Smooth muscle cell of the coronary artery (primary cell): ENCODE data around the gene PRR5L. TPM values are rescaled to one million over a fixed set of nuclear protein-coding genes. Genes with fewer than 3 reads are reported as not detected.

Experiments
- total RNA-seq: library from RNA; depleted of rRNA; stranded (reverse); fragments of >200 nt; gene quantifications from 2 replicates; pipeline ENCODE4 v1.2.3, GENCODE V29; 2014; ENCODE audit warnings: low replicate concordance

The PRR5L gene, protein sequence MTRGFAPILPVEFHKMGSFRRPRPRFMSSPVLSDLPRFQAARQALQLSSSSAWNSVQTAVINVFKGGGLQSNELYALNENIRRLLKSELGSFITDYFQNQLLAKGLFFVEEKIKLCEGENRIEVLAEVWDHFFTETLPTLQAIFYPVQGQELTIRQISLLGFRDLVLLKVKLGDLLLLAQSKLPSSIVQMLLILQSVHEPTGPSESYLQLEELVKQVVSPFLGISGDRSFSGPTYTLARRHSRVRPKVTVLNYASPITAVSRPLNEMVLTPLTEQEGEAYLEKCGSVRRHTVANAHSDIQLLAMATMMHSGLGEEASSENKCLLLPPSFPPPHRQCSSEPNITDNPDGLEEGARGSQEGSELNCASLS
- 6.3 and 43.7 TPM in 2 replicates for total RNA-seq

GRCh38 chr11:36295926-36296325 lies at the start of gene PRR5L:
PRR5L (plus strand) TSS chr11:36296288; CDS start chr11:36401122, 104,834 bp downstream.

GRCh38 chr11:36289226-36289852 lies 6.7 kb upstream of the PRR5L start, which contains the start of gene COMMD9:
COMMD9 (minus strand) TSS chr11:36289424; CDS start chr11:36289412, 12 bp downstream.

DNA sequence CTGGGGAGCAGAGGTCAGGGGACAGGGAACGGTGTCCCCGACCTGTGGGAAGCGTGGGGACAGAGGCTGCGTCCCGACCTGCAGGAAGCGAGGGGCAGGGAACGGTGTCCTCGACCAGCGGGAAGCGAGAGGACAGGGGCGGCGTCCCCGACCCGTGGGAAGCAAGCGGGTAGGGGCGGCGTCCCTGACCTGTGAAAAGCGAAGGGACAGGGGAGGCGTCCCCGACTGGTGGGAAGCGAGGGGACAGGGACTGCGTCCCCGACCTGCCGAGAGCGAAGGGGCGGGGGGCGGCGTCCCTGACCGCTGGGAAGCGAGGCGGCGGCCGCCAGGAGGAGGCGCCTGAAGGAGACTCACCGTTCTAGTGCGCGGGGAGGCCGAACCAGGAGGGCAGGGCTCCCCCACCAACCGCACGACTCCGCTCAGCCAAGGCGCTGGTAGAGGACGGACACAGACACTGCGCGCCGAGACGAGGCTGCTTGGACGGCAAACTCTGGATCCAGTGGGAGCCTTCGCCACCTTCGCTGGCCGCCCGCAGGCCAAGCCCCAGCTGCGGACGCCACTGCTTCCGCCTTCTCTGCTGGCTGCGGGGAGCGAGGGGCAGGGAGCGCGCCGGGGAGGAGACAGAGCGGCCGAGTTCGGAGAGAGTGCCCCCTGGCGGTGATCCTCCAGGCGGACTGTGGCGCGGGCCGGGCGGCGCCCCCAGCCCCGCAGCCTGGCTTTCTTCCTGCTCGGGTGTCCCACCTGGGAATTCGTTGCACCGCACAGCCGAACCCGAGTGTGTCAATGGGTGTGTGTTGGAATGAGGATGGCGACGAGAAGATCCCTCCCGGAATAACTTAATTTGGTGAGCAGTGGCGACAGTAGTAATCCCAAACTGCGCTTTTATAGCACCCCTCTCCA lies 213.9 kb downstream of the PRR5L start, which contains the start of gene TRAF6:
Gene TRAF6, minus strand, starts transcription at position 579 of the 900 bp plus-strand sequence. CDS start 8,757 bp downstream, outside the sequence.

Other genes starting within 250 kb of the PRR5L start
- 22.1 and 27.2 TPM in 2 replicates for gene COMMD9, start 6.9 kb upstream of the PRR5L start, total RNA-seq
- 4.3 and 6.1 TPM in 2 replicates for gene TRAF6, start 214.0 kb downstream of the PRR5L start, total RNA-seq